GM19397 (cell line): ENCODE data around the gene EXOSC3.

ENCODE experiments used
- ATAC-seq: cut with Tn5 transposase; IDR thresholded peaks from one replicate; pipeline ENCODE4 v1.9.1; 2021; ENCODE audit warnings: mild to moderate bottlenecking, moderate library complexity; ENCODE audit not compliant: unreplicated experiment

The EXOSC3 gene

GRCh38 chr9:37739222-37739621, 45.6 kb downstream of the EXOSC3 start:
- ATAC-seq, result no peak

DNA sequence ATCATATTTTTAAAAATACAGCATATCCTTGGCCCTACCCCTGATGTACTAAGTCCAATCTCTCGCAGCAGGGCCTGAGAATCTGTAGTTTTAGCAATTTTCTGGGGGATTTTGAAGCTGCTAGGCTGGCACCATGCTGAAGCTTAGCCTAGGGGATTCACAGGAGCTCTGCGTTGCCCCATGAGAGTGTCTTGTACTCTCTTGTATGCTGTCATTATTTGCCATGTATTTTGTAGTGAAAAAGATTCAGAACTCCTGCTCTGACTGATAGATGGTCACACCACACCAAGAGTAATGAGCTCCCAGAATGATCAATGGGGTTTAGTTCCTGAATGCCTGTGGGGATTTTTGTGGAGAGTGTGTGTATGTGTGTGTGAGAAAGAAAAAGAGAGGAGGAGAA, 51.9 kb downstream of the EXOSC3 start:
- ATAC-seq, result no peak

GRCh38 chr9:37732086-37732741, 52.6 kb downstream of the EXOSC3 start:
- ATAC-seq, result no peak

GRCh38 chr9:37730839-37731238, 54.0 kb downstream of the EXOSC3 start:
- no peak for ATAC-seq

- ATAC-seq, result no peak
Observed at GRCh38 chr9:37730256-37730655, 54.6 kb downstream of the EXOSC3 start.
